Urinary bladder (tissue), 4 donors: Measurements from ENCODE around the gene IKZF5. TPM values are rescaled to one million over a fixed set of nuclear protein-coding genes. Genes with fewer than 3 reads are reported as not detected.

ENCODE experiments used
- DNase-seq: peaks from one replicate; pipeline ENCODE4 v3.0.0-alpha.2; 2015; ENCODE audit errors: extremely low spot score
- H3K27ac ChIP-seq: one replicate; pipeline ENCODE4 v1.5.1; 2013; ENCODE audit warnings: low read depth, mild to moderate bottlenecking, moderate library complexity
- H3K36me3 ChIP-seq: one replicate; pipeline ENCODE4 v1.6.1; 2013; ENCODE audit warnings: mild to moderate bottlenecking, moderate library complexity; ENCODE audit not compliant: insufficient read depth
- H3K4me1 ChIP-seq: one replicate; pipeline ENCODE4 v1.6.1; 2013; ENCODE audit warnings: mild to moderate bottlenecking, moderate library complexity; ENCODE audit not compliant: insufficient read depth
- H3K4me3 ChIP-seq: one replicate; pipeline ENCODE4 v1.5.1; 2013; ENCODE audit warnings: low read depth, low read length
- WGBS: extraction: QIAGEN DNeasy Blood & Tissue Kit; methylation state at CpG from one replicate; pipeline ENCODE4 v1.1.7; 2013; 5-methylcytosine and 5-hydroxymethylcytosine counted together
- polyA plus RNA-seq: library from polyadenylated mRNA; stranded (reverse); fragments of 200-250 nt; gene quantifications from one replicate; pipeline ENCODE4 v1.2.3, GENCODE V29; 2013
- total RNA-seq: library from RNA; depleted of rRNA; stranded (reverse); fragments of >200 nt; gene quantifications from one replicate; pipeline ENCODE4 v1.2.3, GENCODE V29; 2014
- donor health status: healthy with polysubstance abuse.
- donor health status: healthy.

The IKZF5 gene
- total and polyA plus RNA-seq, 2 donors: 8.6 to 19.1 TPM

DNA sequence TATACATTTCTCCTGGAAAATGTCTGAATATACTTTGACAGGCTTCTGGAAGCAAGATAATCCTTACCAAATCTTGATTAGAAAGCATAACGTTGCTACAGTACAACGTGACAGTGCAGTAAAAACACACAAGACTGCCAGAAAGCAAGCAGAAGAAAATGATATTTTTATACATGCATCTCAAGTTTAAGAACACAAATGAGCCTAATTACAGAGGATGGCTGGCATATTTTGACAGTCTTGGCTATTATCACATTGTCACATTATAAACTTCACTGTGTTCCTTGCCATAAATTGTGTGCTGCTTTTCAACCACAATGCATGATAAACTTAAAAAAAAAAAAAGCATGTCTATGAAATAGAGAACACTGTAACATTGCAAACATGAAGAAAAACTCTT is 4.3 kb downstream of the IKZF5 start:
- 30% methylated on average over 2 of the region's 2 CpGs for WGBS
- no peaks in the 10 kb centered on the region for H3K4me1 ChIP-seq
- no peaks in the 10 kb centered on the region for H3K36me3 ChIP-seq
- DNase-seq: no peak
- H3K4me3 ChIP-seq: no peak overlapping the region
- H3K27ac ChIP-seq: no peak overlapping the region

DNA sequence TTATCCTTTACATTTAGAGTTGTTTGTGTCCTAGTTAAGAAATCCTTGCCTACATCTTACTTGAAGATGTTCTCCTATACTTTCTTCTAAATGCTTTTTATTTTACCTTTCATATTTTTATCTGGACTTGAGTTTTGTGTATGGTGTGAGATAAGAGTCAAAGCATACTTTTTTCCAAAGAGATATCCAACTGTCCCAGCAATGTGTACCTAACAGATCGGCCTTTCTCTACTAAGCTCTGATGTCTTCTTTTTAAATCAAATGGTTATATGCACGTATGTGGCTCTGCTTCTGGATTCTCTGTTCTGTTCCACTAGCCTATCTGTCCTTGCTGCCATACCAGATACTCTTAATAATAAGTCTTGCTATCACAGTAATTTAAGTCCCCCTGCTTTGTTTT is 7.2 kb downstream of the IKZF5 start:
- DNase-seq: no peak
- H3K27ac ChIP-seq: no peak overlapping the region
- no peak overlapping the region for H3K4me3 ChIP-seq
- H3K4me1 ChIP-seq: no peaks in the 10 kb centered on the region
- 93% methylated on average over 2 of the region's 2 CpGs for WGBS
- no peaks in the 10 kb centered on the region for H3K36me3 ChIP-seq

DNA sequence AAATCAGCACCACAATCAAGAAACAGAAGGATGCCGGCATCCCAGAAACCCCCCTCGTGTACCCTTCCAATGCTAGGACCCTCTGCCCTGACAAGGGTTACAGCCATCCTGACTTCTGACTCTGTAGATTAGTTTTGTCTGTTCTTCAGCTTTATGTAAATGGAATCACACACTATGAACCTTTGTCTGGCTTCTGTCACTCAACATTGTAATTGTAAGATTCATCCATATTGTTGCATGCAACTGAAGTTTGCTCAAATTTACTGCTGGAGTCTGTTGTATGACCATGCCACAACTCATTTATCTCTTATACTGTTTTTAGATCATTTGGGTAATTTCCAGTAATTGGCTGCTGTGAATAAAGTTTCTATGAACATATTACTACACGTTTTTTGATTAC is 8.4 kb downstream of the IKZF5 start:
- Histone ChIP-seq H3K4me3 (no peak overlapping the region), H3K4me1 (no peaks in the 10 kb centered on the region), H3K36me3 (peaks cover 3% of the 10 kb centered on the region), H3K27ac (no peak overlapping the region)
- DNase-seq: no peak
- 78% methylated on average over 3 of the region's 3 CpGs for WGBS

DNA sequence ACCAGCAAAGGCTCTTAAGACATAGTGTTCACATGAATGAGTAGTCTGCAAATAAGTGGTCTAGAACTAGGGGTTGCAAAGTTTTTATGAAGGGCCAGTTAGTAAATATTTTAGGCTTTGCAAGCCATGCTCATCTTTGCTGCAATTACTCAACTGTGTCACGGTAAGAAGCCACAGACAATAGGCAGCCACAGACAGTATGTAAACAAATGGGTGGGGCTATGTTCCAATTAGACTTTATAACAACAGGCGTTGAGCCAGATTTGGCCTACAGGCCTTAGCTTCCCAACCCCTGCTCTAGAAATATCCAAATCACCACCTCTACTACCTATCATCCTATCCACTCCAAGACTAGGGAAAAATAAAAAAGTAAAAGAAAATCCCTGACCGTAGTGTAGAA is 9.2 kb downstream of the IKZF5 start:
- DNase-seq: no peak
- Histone ChIP-seq H3K27ac (no peak overlapping the region), H3K36me3 (peaks cover 3% of the 10 kb centered on the region), H3K4me1 (no peaks in the 10 kb centered on the region), H3K4me3 (no peak overlapping the region)
- 56% methylated on average over 3 of the region's 3 CpGs for WGBS

DNA sequence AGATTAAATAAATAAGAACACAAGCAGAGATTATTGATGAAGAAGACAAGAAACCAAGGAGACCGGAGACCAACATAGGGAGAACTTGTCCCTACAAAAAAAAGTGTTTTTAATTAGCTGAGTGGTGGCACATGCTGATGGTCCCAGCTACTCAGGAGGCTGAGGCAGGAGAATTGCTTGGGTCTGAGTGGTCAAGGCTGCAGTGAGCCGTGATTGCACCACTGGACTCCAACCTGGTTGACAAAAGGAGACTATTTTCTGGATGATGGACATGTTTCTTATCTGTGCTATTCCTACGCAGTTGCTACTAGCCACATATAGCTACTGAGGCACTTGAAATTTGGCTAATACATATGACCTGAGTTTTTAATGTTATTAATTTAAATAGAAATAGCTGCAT is 9.7 kb downstream of the IKZF5 start:
- WGBS: 96% methylated on average over 3 of the region's 3 CpGs
- Histone ChIP-seq H3K4me3 (no peak overlapping the region), H3K27ac (no peak overlapping the region), H3K4me1 (no peaks in the 10 kb centered on the region), H3K36me3 (peaks cover 5% of the 10 kb centered on the region)
- no peak for DNase-seq

DNA sequence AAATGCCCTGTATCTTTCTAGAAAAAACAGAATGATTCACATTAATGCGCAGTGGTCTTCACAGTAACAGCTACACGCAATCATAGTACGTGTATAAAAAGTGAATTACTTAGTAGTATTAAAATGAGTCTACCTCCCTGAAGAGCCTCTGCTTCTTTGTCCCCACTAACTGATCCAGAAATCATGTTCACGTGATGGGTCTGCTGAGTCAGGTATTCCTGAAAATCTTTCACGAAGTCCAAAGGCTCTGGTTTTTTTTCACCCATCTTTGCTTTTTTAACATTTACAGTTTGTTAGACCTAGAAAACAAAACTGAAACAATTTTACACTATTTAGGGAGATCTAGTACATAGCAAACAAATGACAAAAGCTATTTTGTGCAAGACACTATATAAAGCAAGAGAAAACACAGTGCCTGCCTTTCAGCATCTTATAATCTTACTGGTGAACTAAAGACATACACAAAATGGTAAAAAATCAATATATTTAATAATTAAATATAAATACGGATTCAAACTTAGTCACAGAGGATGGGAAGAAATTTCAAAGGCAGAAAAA is 10.2 kb downstream of the IKZF5 start:
- no peak overlapping the region for H3K4me3 ChIP-seq
- no peak for DNase-seq
- H3K36me3 ChIP-seq: peaks cover 6% of the 10 kb centered on the region
- no peaks in the 10 kb centered on the region for H3K4me1 ChIP-seq
- H3K27ac ChIP-seq: no peak overlapping the region
- 86% methylated on average over 6 of the region's 6 CpGs for WGBS

DNA sequence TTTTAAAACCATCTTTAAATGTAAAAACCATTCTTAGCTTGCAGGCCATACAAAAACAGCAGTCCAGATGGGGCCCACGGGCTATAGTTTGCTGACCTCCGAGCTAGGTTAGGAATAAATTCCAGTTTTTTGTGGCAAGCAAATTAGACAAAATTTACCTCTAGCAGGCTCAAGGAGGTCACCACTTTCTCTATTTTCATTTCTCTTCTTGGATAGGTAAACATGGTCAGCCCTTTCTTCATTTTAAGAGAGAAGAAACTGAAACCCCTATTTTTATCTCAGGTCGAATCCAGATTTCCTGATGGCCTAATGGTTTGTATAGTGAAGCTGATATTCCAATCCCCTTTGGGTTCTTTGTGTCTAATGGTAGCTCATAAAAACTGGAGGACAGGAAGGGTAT is 10.7 kb downstream of the IKZF5 start:
- Histone ChIP-seq H3K4me1 (no peaks in the 10 kb centered on the region), H3K27ac (no peak overlapping the region), H3K4me3 (no peak overlapping the region), H3K36me3 (peaks cover 6% of the 10 kb centered on the region)
- no peak for DNase-seq
- WGBS: 69% methylated on average over 3 of the region's 3 CpGs

DNA sequence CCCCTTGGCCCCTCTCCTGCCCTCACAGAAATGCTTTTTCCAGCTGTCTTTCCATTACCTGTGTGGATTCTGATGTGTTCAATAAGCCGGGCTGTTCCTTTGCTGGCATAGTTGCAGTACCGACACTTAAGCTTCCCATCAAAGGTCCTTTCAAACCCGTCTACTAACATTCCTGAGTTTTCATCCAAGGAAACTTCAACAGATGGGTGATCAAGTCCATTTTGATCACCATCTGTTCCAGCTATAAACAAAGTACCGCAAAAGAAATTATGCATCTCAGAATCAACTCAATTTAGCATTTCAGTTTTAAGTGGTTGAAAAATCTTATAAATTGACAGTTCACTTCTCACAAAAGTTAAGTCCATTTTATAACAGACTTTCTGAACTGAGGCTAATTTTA is 12.7 kb downstream of the IKZF5 start:
- no peak for DNase-seq
- Histone ChIP-seq H3K4me3 (no peak overlapping the region), H3K4me1 (no peaks in the 10 kb centered on the region), H3K36me3 (peaks cover 9% of the 10 kb centered on the region), H3K27ac (no peak overlapping the region)
- WGBS: 84% methylated on average over 4 of the region's 4 CpGs

DNA sequence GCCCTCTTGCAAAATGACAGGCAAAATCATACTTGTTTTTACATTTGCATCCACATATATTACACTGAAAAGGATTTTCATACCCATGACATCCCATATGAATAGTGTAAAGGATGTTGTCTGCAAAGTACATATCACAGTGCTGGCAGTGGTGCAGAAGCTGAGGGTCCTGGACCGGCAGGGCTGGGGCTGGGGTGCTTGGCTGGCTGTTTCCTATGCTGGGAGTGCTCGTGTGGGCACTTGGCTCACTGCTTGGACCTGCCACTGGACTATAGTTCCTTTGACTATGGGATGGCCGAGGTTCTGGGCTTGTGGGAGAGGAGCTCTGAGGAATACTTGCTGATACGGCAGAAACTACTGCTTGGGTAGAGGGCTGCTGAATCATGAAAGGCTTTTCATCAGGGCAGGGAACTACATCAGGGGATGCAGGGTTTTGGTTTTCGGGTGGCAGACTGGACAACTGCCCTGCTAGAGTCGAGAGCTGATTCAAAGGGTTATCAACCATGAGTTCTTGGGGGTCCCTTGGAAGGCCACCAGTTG is 14.7 kb downstream of the IKZF5 start:
- WGBS: 94% methylated on average over 6 of the region's 6 CpGs
- Histone ChIP-seq H3K36me3 (peaks cover 9% of the 10 kb centered on the region), H3K4me1 (no peaks in the 10 kb centered on the region), H3K4me3 (no peak overlapping the region), H3K27ac (no peak overlapping the region)
- no peak for DNase-seq

DNA sequence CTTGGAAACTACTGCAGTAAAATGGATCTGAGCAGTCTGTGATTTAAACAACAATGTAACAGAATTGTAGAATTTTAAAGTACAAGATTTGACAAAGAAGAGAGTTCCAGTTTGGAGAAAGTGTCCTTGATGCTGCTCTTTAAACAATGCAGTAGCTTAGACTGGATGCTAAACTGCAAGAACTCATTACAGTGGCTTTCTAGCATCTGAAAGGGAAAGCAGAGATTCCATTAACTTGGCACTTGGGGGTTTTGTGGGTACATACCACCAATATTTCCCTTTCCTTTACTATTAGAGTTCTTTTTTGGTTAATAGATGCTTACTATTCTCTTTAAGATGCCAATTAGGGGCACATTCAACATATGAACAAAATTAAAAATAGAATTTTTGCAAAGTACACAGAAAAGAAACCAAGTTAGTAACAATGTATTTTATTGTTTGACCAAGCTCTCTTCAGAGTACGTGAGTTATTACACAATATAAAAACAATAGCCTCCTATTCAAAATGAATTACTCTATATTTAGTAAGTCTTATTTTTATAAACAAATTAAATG is 16.5 kb downstream of the IKZF5 start:
- Histone ChIP-seq H3K27ac (no peak overlapping the region), H3K4me1 (no peaks in the 10 kb centered on the region), H3K36me3 (peaks cover 9% of the 10 kb centered on the region), H3K4me3 (no peak overlapping the region)
- no peak for DNase-seq
- 86% methylated on average over 1 of the region's 1 CpG for WGBS

DNA sequence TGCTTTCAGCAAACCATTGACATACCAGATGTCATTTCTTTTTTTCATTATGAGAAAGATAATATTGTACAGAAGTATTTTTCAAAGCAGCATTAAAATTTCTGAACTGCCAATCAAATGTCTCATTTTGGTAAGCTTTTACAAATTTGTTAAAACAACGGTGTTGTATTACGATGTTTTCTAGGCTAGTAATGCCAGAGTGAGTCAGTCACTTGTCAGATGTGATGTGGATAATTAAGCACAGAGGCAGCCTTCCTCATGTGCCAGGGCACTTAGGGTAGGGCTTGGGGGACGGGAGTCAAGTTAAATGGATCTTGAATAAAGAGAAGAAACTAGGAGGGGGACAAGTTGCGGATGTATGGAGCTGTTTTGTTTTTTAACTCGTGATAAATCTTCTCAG is 18.3 kb downstream of the IKZF5 start:
- Histone ChIP-seq H3K27ac (no peak overlapping the region), H3K36me3 (peaks cover 7% of the 10 kb centered on the region), H3K4me1 (no peaks in the 10 kb centered on the region), H3K4me3 (no peak overlapping the region)
- no peak for DNase-seq
- 64% methylated on average over 5 of the region's 5 CpGs for WGBS

DNA sequence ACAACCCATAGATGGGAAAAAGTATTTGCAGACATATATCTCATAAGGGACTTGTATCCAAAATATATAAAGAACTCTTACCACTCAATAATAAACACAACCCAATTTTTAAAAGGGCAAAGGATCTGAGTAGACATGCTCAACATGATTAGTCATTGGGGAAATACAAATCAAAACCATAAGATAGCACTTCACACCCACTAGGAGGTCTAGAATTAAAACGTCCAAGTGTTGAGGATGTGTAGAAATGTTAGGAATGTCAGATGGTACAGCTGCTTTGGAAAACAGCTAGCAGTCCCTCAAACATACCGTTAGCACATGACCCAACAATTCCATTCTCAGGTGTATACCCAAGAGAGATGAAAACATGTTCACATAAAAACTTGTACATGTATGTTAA is 20.1 kb downstream of the IKZF5 start:
- H3K27ac ChIP-seq: no peak overlapping the region
- 81% methylated on average over 2 of the region's 2 CpGs for WGBS
- DNase-seq: no peak

DNA sequence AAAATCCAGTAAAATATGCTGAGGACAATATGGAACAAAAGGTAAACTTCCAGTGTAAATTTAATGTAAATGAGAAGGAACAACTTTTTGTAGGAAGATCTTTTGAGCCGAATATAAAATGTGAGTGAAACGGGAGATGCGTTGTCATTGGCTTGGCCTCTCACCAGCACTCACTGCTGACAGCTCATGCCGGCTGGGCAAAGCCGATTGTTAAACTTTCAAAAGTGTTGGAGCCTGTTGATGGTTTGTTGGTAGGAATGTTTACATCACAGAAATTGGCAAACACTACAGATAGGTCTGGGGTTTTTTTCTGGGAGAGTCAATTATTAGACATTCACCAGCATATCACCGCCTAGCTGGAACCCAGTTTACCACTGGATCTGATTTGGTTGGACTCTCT is 22.3 kb downstream of the IKZF5 start:
- 82% methylated on average over 6 of the region's 6 CpGs for WGBS
- Histone ChIP-seq H3K27ac (no peak overlapping the region), H3K4me1 (no peaks in the 10 kb centered on the region), H3K36me3 (no peaks in the 10 kb centered on the region), H3K4me3 (no peak overlapping the region)
- DNase-seq: no peak

More for the DNA sequence above, 20.1 kb downstream of the IKZF5 start:
- Histone ChIP-seq H3K36me3 (peaks cover 4% of the 10 kb centered on the region), H3K4me1 (no peaks in the 10 kb centered on the region), H3K4me3 (no peak overlapping the region)

DNA sequence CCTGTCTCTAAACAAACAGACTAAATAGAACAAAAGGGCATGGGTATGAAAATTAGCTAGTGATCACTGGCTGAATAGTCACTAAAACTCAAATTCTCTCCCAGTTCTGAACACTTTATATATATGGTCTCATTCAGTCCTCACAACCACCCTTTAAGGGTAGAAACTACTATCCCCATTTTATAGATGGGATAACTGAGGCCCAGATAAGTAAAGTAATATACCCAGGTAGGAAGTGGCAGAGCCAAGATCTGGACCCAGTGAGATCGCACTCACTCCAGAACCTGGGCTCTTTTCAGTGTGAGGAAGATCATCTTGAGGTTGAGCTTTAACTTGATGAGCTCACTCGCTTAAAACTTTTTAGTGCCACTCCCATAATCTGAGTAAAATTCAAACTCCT is 23.9 kb downstream of the IKZF5 start:
- Histone ChIP-seq H3K36me3 (no peaks in the 10 kb centered on the region), H3K4me1 (no peaks in the 10 kb centered on the region), H3K4me3 (no peak overlapping the region), H3K27ac (no peak overlapping the region)
- WGBS: 99% methylated on average over 2 of the region's 2 CpGs
- DNase-seq: no peak

DNA sequence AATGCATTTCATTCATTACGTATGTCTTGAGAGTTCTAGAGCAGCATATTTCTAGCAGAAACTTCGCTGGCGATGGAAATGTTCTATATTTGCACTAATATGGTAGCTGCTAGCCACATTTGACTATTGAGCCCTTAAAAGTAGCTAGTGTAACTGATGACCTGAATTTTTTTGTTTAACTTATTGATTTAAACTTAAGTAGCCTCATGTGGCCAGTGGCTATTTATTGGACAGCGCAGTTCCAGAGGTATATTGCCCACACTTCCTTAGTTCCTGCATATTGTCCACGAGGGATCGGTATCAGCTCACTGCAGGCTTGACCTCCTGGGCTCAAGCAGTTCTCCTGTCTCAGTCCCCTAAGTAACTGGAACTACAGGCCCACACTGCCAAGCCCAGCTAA is 24.7 kb downstream of the IKZF5 start:
- H3K4me3 ChIP-seq: no peak overlapping the region
- H3K36me3 ChIP-seq: no peaks in the 10 kb centered on the region
- H3K27ac ChIP-seq: no peak overlapping the region
- no peaks in the 10 kb centered on the region for H3K4me1 ChIP-seq
- no peak for DNase-seq
- 96% methylated on average over 6 of the region's 6 CpGs for WGBS
